K562 (cell line): Measurements from ENCODE around the gene KIZ. TPM values are rescaled to one million over a fixed set of nuclear protein-coding genes. Genes with fewer than 3 reads are reported as not detected.

Experiments used
- ATAC-seq: fragments of 200-7000 bp; cut with Tn5 transposase; 3 replicates; pipeline ENCODE4 v1.9.1; 2020; ENCODE audit warnings: moderate library complexity
- BruUV-seq: library from RNA; stranded (reverse); fragments of 400-500 nt; replicated peaks from 2 replicates; lab custom pipeline; 2021; lab: Mats Ljungman, UMichigan
- CTCF ChIA-PET: fragments of 300-600 bp; formaldehyde crosslinking; extraction: SDS; loops from one replicate; lab custom pipeline; 2021; ENCODE audit warnings: low intra/inter-chr PET ratio; lab: Yijun Ruan, JAX
- POLR2A ChIA-PET: fragments of 300-600, 350-650 bp; sonication (Branson Sonifier 250); formaldehyde crosslinking; extraction: SDS; loops from one replicate; lab custom pipeline; 2021; ENCODE audit warnings: antibody characterized with exemption, inconsistent platforms; lab: Yijun Ruan, JAX
- DNase-seq, 4 experiments: peaks; one replicate each; pipeline versions ENCODE4 v3.0.0 to v3.0.0-alpha.2; 2011 to 2018; ENCODE audit warnings: low spot score in 3 of 4, mixed read lengths in 3 of 4; ENCODE audit errors: extremely low read depth in 1 of 4
- FAIRE-seq: peaks from 2 replicates; lab custom pipeline; 2011; peaks lifted over from hg19 to GRCh38; lab: Jason Lieb, UNC
- H2AFZ ChIP-seq: 2 replicates; pipeline ENCODE4 v1.6.0; 2011; ENCODE audit warnings: low read depth, low read length, control low read depth, inconsistent platforms
- H3K27ac ChIP-seq: fragments of 200-600 bp; 3 replicates; pipeline ENCODE4 v1.8.0; 2011; ENCODE audit warnings: low read depth, mild to moderate bottlenecking, control low read depth, inconsistent platforms, low read length, moderate library complexity, mixed read lengths; ENCODE audit errors: extremely low read depth
- H3K27me3 ChIP-seq, 2 experiments: fragments of 300-600 bp in 1 of 2; 2 replicates in 1 of 2; 3 replicates in 1 of 2; pipeline versions ENCODE4 v1.6.0 to v1.8.0; 2011; ENCODE audit warnings: inconsistent platforms in 2 of 2, low read length in 2 of 2, mild to moderate bottlenecking in 1 of 2, mixed read lengths in 1 of 2, moderate library complexity in 1 of 2; ENCODE audit not compliant: control insufficient read depth in 2 of 2, insufficient read depth in 2 of 2
- H3K36me3 ChIP-seq: fragments of 300-600 bp; 3 replicates; pipeline ENCODE4 v1.8.0; 2011; ENCODE audit warnings: mild to moderate bottlenecking, low read length, inconsistent platforms; ENCODE audit not compliant: control insufficient read depth, insufficient read depth
- H3K4me1 ChIP-seq, 2 experiments: fragments of 200-600 bp in 1 of 2; replicated peaks in 1 of 2; 2 replicates in 1 of 2; 3 replicates in 1 of 2; pipeline versions ENCODE4 v1.5.1 to v1.8.0; 2011; ENCODE audit warnings: inconsistent platforms in 2 of 2, low read length in 2 of 2, mild to moderate bottlenecking in 1 of 2, mixed read lengths in 1 of 2, moderate library complexity in 1 of 2; ENCODE audit not compliant: control insufficient read depth in 2 of 2, insufficient read depth in 2 of 2
- H3K4me2 ChIP-seq: 2 replicates; pipeline ENCODE4 v1.6.1; 2011; ENCODE audit warnings: low read length, control low read depth, inconsistent platforms, mixed read lengths; ENCODE audit not compliant: insufficient read depth
- H3K4me3 ChIP-seq: fragments of 200-600 bp; sonication (generic), shearing (Covaris generic); 2 replicates; pipeline ENCODE4 v1.5.1; 2016; ENCODE audit warnings: control low read depth, inconsistent platforms
- H3K79me2 ChIP-seq: fragments of 200-600 bp; 3 replicates; pipeline ENCODE4 v1.8.0; 2011; ENCODE audit warnings: low read length, inconsistent platforms; ENCODE audit not compliant: control insufficient read depth, insufficient read depth
- H3K9ac ChIP-seq, 2 experiments: 2 replicates each; pipeline versions ENCODE4 v1.6.0 to v1.6.1; 2011; ENCODE audit warnings: low read depth in 2 of 2, low read length in 2 of 2, control low read depth in 1 of 2, inconsistent platforms in 1 of 2, mild to moderate bottlenecking in 1 of 2, mixed read lengths in 1 of 2; ENCODE audit not compliant: insufficient read depth in 1 of 2
- H3K9me1 ChIP-seq: one replicate; pipeline ENCODE4 v1.6.0; 2011; ENCODE audit warnings: inconsistent platforms, mild to moderate bottlenecking, low read length, moderate library complexity; ENCODE audit not compliant: control insufficient read depth, insufficient read depth
- H3K9me3 ChIP-seq: replicated peaks from 2 replicates; pipeline ENCODE4 v1.5.1; 2011; ENCODE audit warnings: low read depth, low read length, inconsistent platforms; ENCODE audit not compliant: control insufficient read depth, insufficient read depth
- H4K20me1 ChIP-seq: replicated peaks from 2 replicates; pipeline ENCODE4 v1.6.1; 2011; ENCODE audit warnings: low read length, inconsistent platforms, mixed read lengths; ENCODE audit not compliant: control insufficient read depth, insufficient read depth
- GTF2A2 ChIP-seq: IDR thresholded peaks from 2 replicates; pipeline ENCODE4 v1.6.1; 2016; ENCODE audit warnings: mild to moderate bottlenecking, missing genetic modification characterization, missing compliant biosample characterization
- KAT7 ChIP-seq: sonication (generic); formaldehyde crosslinking; IDR thresholded peaks from 2 replicates; pipeline ENCODE4 v1.8.0; 2022; ENCODE audit warnings: missing genetic modification reagents, mild to moderate bottlenecking, borderline replicate concordance
- L3MBTL2 ChIP-seq: fragments of 450-650 bp; IDR thresholded peaks from 2 replicates; pipeline ENCODE4 v1.6.1; 2016; ENCODE audit warnings: mild to moderate bottlenecking, moderate library complexity
- NONO ChIP-seq, 2 experiments: fragments of 200-400 bp in 1 of 2; fragments of 450-650 bp in 1 of 2; formaldehyde crosslinking in 1 of 2; IDR thresholded peaks; 2 replicates each; pipeline ENCODE4 v1.6.1; 2017; ENCODE audit warnings: low read depth in 2 of 2, mild to moderate bottlenecking in 2 of 2, moderate library complexity in 2 of 2, low read length in 1 of 2
- PRMT5 ChIP-seq: sonication (generic); formaldehyde crosslinking; IDR thresholded peaks from 2 replicates; pipeline ENCODE4 v1.5.0; 2020; ENCODE audit warnings: missing genetic modification reagents
- U2AF1 ChIP-seq: fragments of 200-400 bp; formaldehyde crosslinking; optimal IDR thresholded peaks from 2 replicates; pipeline ENCODE3; 2017; ENCODE audit warnings: mild to moderate bottlenecking, low read depth, low read length, moderate library complexity
- ZNF175 ChIP-seq: fragments of 200-800 bp; sonication (Bioruptor generic); IDR thresholded peaks from 2 replicates; pipeline ENCODE4 v1.6.1; 2016; ENCODE audit warnings: low read depth, mild to moderate bottlenecking, missing genetic modification characterization, missing compliant biosample characterization
- WGBS: fragments of 100-300 bp; shearing (Covaris generic); methylation state at CpG from one replicate; pipeline ENCODE4 v1.1.6; 2016; ENCODE audit warnings: low coverage, mixed read lengths; ENCODE audit not compliant: insufficient coverage; ENCODE audit errors: missing lambda C conversion rate; 5-methylcytosine and 5-hydroxymethylcytosine counted together
- in situ Hi-C: fragments of 300-500 bp; cut with MboI; formaldehyde crosslinking; loops from 4 replicates; pipeline ENCODE4 v1.15.0; 2018; ENCODE audit warnings: inconsistent platforms, mixed read lengths
- intact Hi-C: fragments of 100-400 bp; cut with micrococcal nuclease; formaldehyde crosslinking; loops from 2 replicates; pipeline ENCODE4 v1.14.2; 2022
- polyA plus RNA-seq, 8 experiments: library from polyadenylated mRNA; depleted of rRNA in 4 of 8; stranded (reverse) in 5 of 8; unstranded in 3 of 8; fragments of >200 nt; fragmentation: Nextera tagmentation in 2 of 8; fragmentation: Illumina TruSeq in 1 of 8; extraction: Ambion mirVana in 2 of 8; extraction: Trizol in 1 of 8; gene quantifications; 2 replicates each; pipeline versions ENCODE4 v1.2.1 to v1.2.3, GENCODE V29; 2011 to 2014; ENCODE audit warnings: inconsistent platforms in 1 of 8, missing spikeins in 1 of 8
- total RNA-seq, 7 experiments: library from RNA; depleted of rRNA in 6 of 7; stranded (reverse); fragments of >200 nt in 6 of 7; fragmentation: Illumina TruSeq in 2 of 7; extraction: Trizol in 2 of 7; gene quantifications; 2 replicates each; pipeline versions ENCODE4 v1.2.1 to v1.2.3, GENCODE V29; 2011 to 2021; ENCODE audit warnings: low replicate concordance in 1 of 7
- TF ChIP-seq, protein P1 (sequence below): fragments of 250-450 bp; sonication (Bioruptor Pico); IDR thresholded peaks from 2 replicates; pipeline ENCODE4 v1.4.0; 2020; ENCODE audit warnings: mild to moderate bottlenecking
- TF ChIP-seq, protein P2 (sequence below): fragments of 450-650 bp; IDR thresholded peaks from 2 replicates; pipeline ENCODE4 v1.6.1; 2016; ENCODE audit warnings: low read depth

KIZ gene
- total and polyA plus RNA-seq, 9 of the 15 experiments (the other 6 are each of a cell fraction or from before 2014, with no cell fraction given): 4.9 to 21.1 (median 13.5) TPM

- TF ChIP-seq ZNF175 (CRISPR knock-in tag) (no peak), PRMT5 (CRISPR knock-in tag) (no peak), L3MBTL2 (no peak), GTF2A2 (tag) (no peak), NONO (IDR thresholded peaks at IDR 0.05; ENCODE audit: low read depth in 2 of 2, low read length in 1 of 2) (no peak), KAT7 (CRISPR knock-in tag) (no peak), U2AF1 (no peak)
- TF ChIP-seq, protein P1, sequence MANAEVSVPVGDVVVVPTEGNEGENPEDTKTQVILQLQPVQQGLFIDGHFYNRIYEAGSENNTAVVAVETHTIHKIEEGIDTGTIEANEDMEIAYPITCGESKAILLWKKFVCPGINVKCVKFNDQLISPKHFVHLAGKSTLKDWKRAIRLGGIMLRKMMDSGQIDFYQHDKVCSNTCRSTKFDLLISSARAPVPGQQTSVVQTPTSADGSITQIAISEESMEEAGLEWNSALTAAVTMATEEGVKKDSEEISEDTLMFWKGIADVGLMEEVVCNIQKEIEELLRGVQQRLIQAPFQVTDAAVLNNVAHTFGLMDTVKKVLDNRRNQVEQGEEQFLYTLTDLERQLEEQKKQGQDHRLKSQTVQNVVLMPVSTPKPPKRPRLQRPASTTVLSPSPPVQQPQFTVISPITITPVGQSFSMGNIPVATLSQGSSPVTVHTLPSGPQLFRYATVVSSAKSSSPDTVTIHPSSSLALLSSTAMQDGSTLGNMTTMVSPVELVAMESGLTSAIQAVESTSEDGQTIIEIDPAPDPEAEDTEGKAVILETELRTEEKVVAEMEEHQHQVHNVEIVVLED (CRISPR knock-in tag): no peak
- TF ChIP-seq, protein P2, sequence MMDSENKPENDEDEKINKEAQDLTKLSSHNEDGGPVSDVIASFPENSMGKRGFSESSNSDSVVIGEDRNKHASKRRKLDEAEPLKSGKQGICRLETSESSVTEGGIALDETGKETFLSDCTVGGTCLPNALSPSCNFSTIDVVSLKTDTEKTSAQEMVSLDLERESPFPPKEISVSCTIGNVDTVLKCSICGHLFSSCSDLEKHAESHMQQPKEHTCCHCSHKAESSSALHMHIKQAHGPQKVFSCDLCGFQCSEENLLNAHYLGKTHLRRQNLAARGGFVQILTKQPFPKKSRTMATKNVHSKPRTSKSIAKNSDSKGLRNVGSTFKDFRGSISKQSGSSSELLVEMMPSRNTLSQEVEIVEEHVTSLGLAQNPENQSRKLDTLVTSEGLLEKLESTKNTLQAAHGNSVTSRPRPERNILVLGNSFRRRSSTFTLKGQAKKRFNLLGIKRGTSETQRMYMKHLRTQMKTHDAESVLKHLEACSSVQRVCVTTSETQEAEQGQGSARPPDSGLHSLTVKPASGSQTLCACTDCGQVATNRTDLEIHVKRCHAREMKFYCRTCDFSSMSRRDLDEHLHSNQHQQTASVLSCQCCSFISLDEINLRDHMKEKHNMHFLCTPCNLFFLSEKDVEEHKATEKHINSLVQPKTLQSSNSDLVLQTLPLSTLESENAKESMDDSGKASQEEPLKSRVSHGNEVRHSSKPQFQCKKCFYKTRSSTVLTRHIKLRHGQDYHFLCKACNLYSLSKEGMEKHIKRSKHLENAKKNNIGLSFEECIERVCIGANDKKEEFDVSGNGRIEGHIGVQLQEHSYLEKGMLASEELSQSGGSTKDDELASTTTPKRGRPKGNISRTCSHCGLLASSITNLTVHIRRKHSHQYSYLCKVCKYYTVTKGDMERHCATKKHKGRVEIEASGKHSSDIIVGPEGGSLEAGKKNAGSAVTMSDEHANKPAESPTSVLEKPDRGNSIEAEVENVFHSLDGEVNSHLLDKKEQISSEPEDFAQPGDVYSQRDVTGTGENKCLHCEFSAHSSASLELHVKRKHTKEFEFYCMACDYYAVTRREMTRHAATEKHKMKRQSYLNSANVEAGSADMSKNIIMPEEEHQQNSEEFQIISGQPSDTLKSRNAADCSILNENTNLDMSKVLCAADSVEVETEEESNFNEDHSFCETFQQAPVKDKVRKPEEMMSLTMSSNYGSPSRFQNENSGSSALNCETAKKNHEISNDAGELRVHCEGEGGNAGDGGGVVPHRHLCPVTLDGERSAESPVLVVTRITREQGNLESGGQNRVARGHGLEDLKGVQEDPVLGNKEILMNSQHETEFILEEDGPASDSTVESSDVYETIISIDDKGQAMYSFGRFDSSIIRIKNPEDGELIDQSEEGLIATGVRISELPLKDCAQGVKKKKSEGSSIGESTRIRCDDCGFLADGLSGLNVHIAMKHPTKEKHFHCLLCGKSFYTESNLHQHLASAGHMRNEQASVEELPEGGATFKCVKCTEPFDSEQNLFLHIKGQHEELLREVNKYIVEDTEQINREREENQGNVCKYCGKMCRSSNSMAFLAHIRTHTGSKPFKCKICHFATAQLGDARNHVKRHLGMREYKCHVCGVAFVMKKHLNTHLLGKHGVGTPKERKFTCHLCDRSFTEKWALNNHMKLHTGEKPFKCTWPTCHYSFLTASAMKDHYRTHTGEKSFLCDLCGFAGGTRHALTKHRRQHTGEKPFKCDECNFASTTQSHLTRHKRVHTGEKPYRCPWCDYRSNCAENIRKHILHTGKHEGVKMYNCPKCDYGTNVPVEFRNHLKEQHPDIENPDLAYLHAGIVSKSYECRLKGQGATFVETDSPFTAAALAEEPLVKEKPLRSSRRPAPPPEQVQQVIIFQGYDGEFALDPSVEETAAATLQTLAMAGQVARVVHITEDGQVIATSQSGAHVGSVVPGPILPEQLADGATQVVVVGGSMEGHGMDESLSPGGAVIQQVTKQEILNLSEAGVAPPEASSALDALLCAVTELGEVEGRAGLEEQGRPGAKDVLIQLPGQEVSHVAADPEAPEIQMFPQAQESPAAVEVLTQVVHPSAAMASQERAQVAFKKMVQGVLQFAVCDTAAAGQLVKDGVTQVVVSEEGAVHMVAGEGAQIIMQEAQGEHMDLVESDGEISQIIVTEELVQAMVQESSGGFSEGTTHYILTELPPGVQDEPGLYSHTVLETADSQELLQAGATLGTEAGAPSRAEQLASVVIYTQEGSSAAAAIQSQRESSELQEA: no peak
- intact Hi-C loops: no loop called here
- H2AFZ ChIP-seq: no peak overlapping the region
- POLR2A ChIA-PET: no interaction called here
- no TSS peak for BruUV-seq
- H3K27me3 ChIP-seq: peaks cover 7 to 17% of the 10 kb centered on the region in 2 experiments; a peak in 2 of 5 replicates
- no peak for DNase-seq
- in situ Hi-C loops: no loop called here
- ATAC-seq: no peak
- no peaks in the 10 kb centered on the region for H4K20me1 ChIP-seq
- no peaks in the 10 kb centered on the region for H3K79me2 ChIP-seq
- no peak overlapping the region for H3K4me2 ChIP-seq
- H3K4me1 ChIP-seq: peaks cover 0 to 24% of the 10 kb centered on the region in 2 experiments; a peak in 3 of 5 replicates
- no peak for FAIRE-seq
- no peaks in the 10 kb centered on the region for H3K36me3 ChIP-seq
- H3K9ac ChIP-seq: no peak overlapping the region
- no peak overlapping the region for H3K27ac ChIP-seq
- no peak overlapping the region for H3K4me3 ChIP-seq
- no peaks in the 10 kb centered on the region for H3K9me1 ChIP-seq
- CTCF ChIA-PET: no interaction called here
- H3K9me3 ChIP-seq: no peaks in the 10 kb centered on the region
- 23% methylated on average over 5 of the region's 5 CpGs for WGBS
Observed at GRCh38 chr20:21104466-21104761, 21.5 kb upstream of the KIZ start.
